H1 (cell line): ENCODE results near the gene DNAJB12. TPM values are rescaled to one million over a fixed set of nuclear protein-coding genes. Genes with fewer than 3 reads are reported as not detected.

Experiments used
- RFX5 ChIP-seq: IDR thresholded peaks from 2 replicates; pipeline ENCODE4 v1.6.1; 2011; ENCODE audit warnings: low read depth, low read length, improper control_type of control experiment, borderline replicate concordance
- SIRT6 ChIP-seq: IDR thresholded peaks from one replicate; pipeline ENCODE4 v1.7.1; 2012; ENCODE audit warnings: low read length, inconsistent platforms
- SP4 ChIP-seq: IDR thresholded peaks from 2 replicates; pipeline ENCODE4 v1.6.1; 2012; ENCODE audit warnings: low read length, inconsistent platforms
- polyA plus RNA-seq, 7 experiments: library from polyadenylated mRNA; depleted of rRNA in 3 of 7; stranded (reverse) in 5 of 7; unstranded in 2 of 7; fragments of >200 nt in 5 of 7; fragments of 200-250 nt in 2 of 7; gene quantifications; 1 replicate in 5 of 7; 2 replicates in 1 of 7; 4 replicates in 1 of 7; pipeline versions ENCODE4 v1.2.1 to v1.2.3, GENCODE V29; 2011 to 2013; ENCODE audit warnings: missing spikeins in 2 of 7, mixed read lengths in 2 of 7
- total RNA-seq: library from RNA; stranded (reverse); fragmentation: NEBNext Ultra II Directional; extraction: Animal tissue kit (Norgen Biotek cat#: 25700); gene quantifications from 2 replicates; pipeline ENCODE4 v1.2.1, GENCODE V29; 2021
- TF ChIP-seq, protein P1 (sequence below): IDR thresholded peaks from 2 replicates; pipeline ENCODE4 v1.6.1; 2012; ENCODE audit warnings: low read length, inconsistent platforms

Gene DNAJB12
- total and polyA plus RNA-seq, 2 of the 8 experiments (the other 6 are each of a cell fraction or from before 2014, with no cell fraction given) = 10.8 to 20.5 TPM

DNA sequence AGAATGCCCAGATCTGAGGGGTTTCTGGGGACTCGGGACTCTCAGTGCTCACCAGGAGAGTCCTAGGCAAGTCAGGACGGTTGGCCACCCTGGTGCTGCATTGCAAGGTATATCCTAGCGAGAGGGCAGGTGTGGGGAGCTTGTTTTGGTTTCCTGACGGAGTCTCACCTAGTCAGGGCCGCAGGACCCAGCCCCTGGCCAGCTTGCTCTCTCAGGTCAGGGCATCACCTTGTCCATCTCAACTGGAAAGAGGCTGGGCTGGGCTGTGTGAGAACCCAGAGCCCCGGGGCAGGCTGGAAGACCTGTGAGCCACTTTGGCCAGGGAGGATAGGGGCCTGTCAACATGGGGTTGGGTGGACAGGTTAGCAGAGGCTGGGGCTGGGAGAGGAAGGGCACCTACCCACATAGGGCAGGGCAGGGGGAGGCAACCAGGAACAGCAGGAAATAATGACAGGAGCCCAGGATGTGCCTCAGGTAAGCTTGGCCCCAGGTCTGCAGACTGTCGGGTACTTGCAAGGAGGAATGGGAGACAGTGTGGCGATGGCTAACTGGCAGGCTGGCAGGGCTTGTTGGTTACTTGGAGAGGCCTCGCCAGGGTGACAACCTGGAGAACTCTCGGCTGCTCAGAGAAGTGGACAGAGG lies 31.5 kb downstream of the DNAJB12 start (continued):
- TF ChIP-seq SIRT6 (no peak), RFX5 (no peak), SP4 (no peak)
- TF ChIP-seq, protein P1, sequence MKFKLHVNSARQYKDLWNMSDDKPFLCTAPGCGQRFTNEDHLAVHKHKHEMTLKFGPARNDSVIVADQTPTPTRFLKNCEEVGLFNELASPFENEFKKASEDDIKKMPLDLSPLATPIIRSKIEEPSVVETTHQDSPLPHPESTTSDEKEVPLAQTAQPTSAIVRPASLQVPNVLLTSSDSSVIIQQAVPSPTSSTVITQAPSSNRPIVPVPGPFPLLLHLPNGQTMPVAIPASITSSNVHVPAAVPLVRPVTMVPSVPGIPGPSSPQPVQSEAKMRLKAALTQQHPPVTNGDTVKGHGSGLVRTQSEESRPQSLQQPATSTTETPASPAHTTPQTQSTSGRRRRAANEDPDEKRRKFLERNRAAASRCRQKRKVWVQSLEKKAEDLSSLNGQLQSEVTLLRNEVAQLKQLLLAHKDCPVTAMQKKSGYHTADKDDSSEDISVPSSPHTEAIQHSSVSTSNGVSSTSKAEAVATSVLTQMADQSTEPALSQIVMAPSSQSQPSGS = no peak
